EH (cell line): Measurements from ENCODE around the gene ATP13A2.
"Not testable (repeated sequence)": the region's sequence is repeated elsewhere in the genome, so short reads cannot be mapped to it uniquely, and the experiment has no call there.

Experiments
- DNase-seq: peaks from one replicate; pipeline ENCODE4 v3.0.0-alpha.2; 2015; ENCODE audit warnings: low read depth

The ATP13A2 gene

DNA sequence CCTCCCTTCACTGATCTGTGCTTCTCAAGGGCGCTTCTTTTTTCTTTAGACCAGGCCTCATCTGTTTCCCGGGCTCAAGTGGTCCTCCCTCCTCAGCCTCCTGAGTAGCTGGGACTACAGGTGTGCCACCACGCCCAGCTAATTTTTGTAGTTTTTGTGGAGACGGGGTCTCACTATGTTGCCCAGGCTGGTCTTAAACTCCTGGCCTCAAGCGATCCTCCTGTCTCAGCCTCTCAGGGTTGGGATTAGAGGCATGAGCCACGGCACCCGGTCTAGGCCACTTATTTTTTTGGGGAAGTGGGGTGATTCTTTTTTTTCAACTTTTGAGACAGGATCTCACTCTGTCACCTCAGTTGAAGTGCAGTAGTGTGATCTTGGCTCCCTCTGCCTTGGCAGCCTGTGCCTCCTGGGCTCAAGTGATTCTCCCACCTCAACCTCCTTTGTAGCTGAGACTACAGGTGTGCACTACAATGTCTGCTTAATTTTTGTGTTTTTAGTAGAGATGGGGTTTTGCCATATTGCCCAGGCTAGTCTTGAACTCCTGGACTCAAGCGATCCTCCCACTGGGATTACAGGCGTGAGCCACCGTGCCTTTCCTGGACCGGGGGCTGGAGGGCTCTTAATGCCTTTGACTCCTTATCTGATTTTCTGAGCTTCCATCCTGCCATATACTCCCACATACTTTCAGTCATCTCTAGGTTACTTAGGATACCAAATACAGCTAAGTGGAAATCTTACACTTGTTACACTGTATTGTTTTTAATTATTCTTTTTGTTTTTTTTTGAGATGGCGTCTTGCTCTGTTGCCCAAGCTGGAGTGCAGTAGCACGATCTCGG is 50.2 kb downstream of the ATP13A2 start:
- DNase-seq, result no peak

DNA sequence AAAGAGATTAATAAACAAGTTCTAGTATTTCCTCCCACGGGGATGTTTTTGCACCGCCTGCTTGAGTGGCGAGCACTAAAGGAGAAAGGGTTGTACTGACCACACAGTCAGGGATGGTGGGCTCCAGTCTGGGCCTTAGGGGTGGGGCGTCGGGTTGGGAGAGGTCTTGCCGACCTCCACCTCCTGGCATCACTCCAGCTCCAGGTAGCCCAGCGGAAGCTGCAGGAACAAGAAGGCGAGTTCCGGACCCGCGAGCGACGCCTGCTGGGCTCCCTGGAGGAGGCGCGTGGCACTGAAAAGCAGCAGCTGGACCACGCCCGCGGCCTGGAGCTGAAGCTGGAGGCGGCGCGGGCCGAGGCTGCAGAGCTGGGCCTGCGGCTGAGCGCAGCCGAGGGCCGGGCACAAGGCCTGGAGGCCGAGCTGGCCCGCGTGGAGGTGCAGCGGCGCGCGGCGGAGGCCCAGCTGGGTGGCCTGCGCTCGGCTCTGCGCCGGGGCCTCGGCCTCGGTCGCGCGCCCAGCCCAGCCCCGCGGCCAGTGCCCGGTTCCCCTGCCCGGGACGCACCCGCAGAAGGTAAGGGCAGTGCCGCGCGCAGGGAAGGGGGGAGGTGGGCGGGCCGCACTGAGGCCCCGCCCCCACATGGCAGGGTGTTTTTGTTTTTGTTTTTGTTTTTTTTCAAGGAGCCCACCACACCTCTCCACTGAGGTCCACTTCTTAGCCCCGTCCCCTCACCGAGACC is 51.0 kb downstream of the ATP13A2 start:
- DNase-seq, result peak; percentile 84

DNA sequence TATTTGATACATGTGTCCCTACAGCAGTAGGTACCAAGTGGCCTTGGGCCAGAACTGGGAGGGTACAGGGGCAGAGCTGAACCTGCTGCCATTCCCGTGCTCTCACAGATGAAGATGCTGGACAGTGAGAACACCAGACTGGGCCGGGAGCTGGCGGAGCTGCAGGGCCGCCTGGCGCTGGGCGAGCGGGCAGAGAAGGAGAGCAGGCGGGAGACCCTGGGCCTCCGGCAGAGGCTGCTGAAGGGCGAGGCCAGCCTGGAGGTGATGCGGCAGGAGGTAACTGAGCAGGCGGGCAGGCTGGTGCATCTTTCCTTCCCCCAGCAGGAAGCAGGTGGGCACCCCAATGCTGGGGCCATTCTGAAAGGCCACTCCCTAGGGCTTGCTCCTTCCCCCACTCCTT is 53.3 kb downstream of the ATP13A2 start:
- DNase-seq, result no peak

DNA sequence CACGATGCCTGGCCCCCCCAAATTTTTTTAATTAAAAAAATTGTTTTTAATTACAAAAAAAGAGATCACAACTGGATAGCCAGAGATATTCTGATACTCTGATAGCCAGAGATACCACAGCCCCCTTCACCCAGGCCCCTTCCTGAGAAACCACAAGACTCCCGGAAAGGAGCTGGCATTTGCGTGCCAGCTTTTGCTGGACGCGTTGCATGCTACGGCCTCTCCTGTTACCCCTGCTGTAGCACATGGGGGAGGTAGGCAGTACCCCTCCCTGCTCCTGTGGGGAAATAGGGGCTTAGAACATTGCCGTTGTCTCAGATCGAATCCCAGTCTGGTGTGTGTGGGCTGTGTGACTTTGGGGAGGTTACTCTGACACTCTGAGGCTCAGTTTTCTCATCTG is 54.0 kb downstream of the ATP13A2 start:
- DNase-seq, result no peak

GRCh38 chr1:16956775-16957174 is 55.0 kb downstream of the ATP13A2 start:
- no peak for DNase-seq

DNA sequence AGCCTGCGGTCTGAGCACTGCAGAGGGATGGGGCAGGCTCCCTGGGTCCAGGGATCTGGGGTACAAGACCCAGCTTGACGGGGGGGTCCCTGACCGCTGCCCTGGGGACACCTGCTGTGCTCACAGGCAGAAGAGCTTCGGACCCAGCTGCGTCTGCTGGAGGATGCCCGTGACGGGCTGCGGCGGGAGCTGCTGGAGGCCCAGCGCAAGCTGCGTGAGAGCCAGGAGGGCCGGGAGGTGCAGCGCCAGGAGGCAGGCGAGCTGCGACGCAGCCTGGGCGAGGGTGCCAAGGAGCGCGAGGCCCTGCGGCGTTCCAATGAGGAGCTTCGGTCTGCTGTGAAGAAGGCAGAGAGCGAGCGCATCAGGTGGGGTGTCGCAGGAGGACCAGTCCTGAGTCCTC is 56.5 kb downstream of the ATP13A2 start:
- no peak for DNase-seq

DNA sequence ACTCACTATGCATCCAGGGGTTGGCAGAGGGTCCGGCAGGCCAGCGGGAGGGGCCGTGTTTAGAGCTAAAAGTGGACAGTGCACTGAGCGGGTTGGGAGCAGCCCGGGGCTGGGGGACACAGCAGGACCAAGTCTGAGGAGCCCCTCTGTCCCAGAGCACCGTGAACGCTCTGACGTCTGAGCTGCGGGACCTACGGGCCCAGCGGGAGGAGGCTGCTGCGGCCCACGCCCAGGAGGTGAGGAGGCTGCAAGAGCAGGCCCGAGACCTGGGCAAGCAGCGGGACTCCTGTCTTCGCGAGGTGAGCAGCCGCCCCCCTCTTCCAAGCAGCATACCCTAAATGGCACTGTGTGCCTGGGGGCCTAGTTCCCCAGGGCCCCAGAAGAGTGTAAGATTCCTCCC is 57.1 kb downstream of the ATP13A2 start:
- no peak for DNase-seq

DNA sequence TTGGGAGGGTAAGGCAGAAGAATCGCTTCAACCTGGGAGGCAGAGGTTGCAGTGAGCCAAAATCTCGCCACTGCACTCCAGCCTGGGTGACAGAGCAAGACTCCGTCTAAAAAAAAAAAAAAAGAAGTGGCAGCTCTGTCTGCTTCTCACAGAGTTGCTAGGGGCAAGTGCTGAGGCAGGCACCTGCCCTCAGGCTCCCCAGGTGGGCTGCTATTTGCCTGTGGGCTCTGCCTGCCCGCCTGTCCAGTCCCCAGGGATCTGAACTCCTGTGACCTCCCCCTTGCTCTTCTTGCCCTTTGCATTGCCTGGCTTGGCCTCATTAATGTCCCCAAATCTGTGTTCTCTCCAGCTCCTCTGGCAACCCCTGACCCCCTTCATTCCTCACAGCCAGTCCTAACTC is 59.4 kb downstream of the ATP13A2 start:
- not testable (repeated sequence) for DNase-seq

DNA sequence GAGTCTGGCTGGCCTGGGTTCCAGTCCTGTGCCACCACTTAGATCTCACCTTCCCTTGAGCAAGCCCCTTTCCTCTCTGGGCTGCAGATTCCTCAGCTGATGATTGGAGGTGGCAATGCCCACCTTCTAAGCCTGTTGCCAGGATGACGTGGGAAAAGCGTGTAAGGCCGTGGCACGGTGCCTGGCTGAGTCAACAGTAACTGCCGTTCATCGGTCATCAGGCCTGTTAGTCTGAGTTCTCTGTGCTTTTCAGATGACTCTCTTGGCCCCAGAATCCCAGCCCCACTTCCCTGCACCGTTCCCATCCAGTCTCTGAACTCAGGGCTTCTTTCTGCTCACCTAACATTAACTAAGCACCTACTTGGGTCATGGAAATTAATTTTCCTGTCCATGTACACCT is 62.7 kb downstream of the ATP13A2 start:
- peak; percentile 54 for DNase-seq

GRCh38 chr1:16948282-16948891 is 63.3 kb downstream of the ATP13A2 start:
- not testable (repeated sequence) for DNase-seq

DNA sequence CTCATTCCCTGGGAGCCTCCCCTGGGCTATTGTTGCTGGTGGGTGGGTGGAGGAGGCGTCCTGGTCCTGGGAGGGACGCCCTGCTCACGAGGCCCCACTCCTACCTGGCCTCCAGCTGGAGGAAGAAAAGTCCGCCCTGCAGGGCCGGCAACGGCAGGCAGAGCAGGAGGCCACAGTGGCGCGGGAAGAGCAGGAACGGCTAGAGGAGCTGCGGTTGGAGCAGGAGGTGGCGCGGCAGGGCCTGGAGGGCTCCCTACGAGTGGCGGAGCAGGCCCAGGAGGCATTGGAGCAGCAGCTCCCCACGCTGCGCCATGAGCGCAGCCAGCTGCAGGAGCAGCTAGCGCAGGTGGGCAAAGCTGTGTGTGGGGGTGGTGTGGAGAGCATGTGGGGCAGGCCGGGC is 65.1 kb downstream of the ATP13A2 start:
- DNase-seq, result no peak

DNA sequence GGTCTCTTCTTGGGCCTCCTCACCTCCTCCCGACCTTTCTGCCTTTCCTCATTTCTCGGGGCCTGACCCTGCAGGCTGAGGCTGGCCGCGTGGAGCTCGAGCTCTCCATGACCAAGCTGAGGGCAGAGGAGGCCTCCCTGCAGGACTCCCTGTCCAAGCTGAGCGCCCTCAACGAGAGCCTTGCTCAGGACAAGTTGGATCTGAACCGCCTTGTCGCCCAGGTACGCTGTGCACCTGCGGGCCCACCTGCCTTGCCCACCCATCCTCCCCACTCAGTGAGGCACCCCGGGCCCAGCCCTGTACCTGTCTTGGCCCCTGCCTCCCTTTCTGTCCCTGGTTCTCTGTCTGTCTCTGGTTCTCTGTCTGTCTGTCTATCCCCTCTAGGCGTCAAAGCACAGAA is 65.5 kb downstream of the ATP13A2 start:
- not testable (repeated sequence) for DNase-seq

DNA sequence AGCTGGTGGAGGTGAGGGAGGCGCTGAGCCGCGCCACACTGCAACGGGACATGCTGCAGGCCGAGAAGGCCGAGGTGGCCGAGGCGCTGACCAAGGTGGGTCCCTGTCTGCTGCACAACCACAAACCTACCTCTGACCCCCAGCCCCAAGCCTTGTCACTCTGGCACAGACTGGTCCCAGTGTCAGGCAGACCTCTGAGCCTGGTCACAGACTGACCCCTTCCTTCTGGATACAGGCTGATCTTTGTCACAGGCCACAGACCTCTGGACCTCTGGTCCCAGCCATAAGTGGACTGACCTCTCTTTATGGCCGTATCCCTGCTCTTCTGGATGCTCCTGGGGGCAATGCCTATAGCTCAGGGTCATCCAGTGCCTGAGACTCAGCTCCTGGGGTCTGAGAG is 66.2 kb downstream of the ATP13A2 start:
- DNase-seq, result not testable (repeated sequence)

GRCh38 chr1:16944038-16944437 is 67.7 kb downstream of the ATP13A2 start:
- DNase-seq, result no peak

DNA sequence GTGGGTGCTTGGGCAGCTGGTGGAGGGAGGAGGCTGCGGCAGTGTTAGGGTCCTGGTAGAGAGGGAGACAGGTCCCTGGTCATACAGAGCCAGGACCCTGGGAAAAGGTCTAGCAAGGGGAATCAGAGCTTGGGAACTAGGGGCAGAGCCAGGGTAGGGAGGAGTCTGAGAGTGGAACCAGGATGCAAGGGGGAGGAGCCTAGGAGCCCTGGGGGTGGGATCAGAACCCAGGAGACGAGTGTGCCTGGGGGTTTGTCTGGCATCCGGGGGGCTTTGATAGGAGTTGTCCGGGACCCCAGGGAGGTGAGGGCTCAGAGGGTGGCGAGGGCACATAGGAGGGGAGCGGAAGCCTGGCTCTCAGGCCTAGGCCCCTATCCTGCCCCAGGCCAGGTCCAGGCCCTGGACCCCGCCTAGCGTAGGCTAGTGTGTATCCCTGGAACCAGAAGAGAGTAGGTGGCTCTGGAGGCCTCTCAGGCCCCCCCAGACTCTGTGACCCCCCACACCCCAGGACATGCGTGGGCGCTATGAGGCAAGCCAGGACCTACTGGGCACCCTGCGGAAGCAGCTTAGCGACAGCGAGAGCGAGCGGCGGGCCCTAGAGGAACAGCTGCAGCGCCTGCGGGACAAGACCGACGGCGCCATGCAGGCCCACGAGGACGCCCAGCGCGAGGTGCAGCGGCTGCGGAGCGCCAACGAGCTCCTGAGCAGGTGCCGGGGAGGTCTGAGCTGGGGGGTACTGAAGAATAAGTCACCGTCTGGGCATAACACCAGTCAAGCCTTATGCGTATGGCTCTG is 72.1 kb downstream of the ATP13A2 start:
- not testable (repeated sequence) for DNase-seq

DNA sequence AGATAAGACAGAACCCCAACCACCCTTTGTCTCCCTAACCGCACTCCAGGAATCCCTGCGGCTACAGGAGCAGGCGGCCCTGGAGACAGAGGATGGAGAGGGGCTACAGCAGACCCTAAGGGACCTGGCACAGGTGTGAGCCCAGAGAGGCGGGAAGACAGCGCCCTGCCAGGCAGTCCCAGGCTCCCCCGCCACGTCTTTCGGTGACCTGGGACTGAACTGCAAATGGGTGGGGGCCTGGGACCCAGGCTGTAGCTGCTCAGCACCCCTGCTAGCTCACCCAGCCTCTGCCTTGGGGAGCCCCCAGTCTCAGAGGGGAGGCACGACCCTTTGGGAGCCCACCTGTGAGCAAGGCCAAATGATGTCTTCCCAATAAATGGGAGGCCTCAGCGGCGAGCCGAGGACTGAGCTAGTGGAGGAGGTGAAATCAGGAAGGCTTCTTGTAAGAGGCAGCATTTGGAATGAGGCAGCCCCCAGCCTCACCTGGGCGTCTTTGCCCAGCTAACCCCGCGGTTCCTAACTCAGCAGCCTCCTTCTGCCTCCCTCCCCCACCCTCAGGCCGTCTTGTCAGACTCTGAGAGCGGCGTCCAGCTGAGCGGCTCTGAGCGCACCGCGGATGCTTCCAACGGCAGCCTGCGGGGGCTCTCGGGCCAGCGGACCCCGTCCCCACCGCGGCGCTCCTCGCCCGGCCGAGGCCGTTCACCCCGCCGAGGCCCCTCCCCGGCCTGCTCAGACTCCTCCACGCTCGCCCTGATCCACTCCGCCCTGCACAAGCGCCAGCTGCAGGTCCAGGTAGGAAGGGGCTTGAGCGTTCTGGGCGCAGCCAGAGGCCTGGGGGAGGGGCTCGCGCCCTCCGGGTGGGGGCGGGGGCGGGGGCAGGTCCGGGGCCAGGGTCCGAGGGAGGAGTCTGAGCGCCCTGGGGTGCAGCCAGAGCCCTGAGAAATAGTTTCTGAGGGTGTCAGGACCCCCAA is 73.1 kb downstream of the ATP13A2 start:
- no peak for DNase-seq

- not testable (repeated sequence) for DNase-seq
These were observed 75.1 kb downstream of the ATP13A2 start for GRCh38 chr1:16936580-16936979.
